Endothelial cell of umbilical vein (primary cell): ENCODE results near the gene RNF111. TPM values are rescaled to one million over a fixed set of nuclear protein-coding genes. Genes with fewer than 3 reads are reported as not detected.
"Not testable (repeated sequence)": the region's sequence is repeated elsewhere in the genome, so short reads cannot be mapped to it uniquely, and the experiment has no call there.

Experiments
- BruUV-seq: library from RNA; stranded (reverse); fragments of 400-500 nt; replicated peaks from 2 replicates; lab custom pipeline; 2021; lab: Mats Ljungman, UMichigan
- CTCF ChIA-PET: fragments of 300-600, 350-600 bp; sonication (Branson Sonifier 250); formaldehyde crosslinking; loops from one replicate; lab custom pipeline; 2021; ENCODE audit warnings: antibody characterized with exemption, inconsistent platforms; lab: Charles Lee
- POLR2A ChIA-PET: fragments of 300-600, 350-600 bp; sonication (Branson Sonifier 250); formaldehyde crosslinking; loops from one replicate; lab custom pipeline; 2021; ENCODE audit warnings: antibody characterized with exemption, inconsistent platforms; lab: Charles Lee
- DNase-seq: peaks from one replicate; pipeline ENCODE4 v3.0.0-alpha.2; 2011; ENCODE audit warnings: low read depth, low spot score
- FAIRE-seq: peaks from 2 replicates; lab custom pipeline; 2011; peaks lifted over from hg19 to GRCh38; lab: Jason Lieb, UNC
- H2AFZ ChIP-seq: 2 replicates; pipeline ENCODE4 v1.6.0; 2012; ENCODE audit warnings: low read depth, low read length, control low read depth, inconsistent platforms
- H3K27ac ChIP-seq: 2 replicates; pipeline ENCODE4 v1.5.1; 2011; ENCODE audit warnings: low read depth, mild to moderate bottlenecking, control low read depth, low read length, moderate library complexity; ENCODE audit not compliant: insufficient read depth
- H3K27me3 ChIP-seq, 2 experiments: 2 replicates each; pipeline versions ENCODE4 v1.6.0 to v1.6.1; 2011; ENCODE audit warnings: low read length in 2 of 2, mixed read lengths in 1 of 2; ENCODE audit not compliant: control insufficient read depth in 2 of 2, insufficient read depth in 2 of 2
- H3K36me3 ChIP-seq, 2 experiments: 2 replicates in 1 of 2; 3 replicates in 1 of 2; pipeline ENCODE4 v1.5.1; 2011; ENCODE audit warnings: low read length in 2 of 2, mild to moderate bottlenecking in 1 of 2, moderate library complexity in 1 of 2; ENCODE audit not compliant: control insufficient read depth in 2 of 2, insufficient read depth in 2 of 2; ENCODE audit errors: extremely low read depth in 1 of 2
- H3K4me1 ChIP-seq: 3 replicates; pipeline ENCODE4 v1.5.1; 2011; ENCODE audit warnings: mild to moderate bottlenecking, low read length; ENCODE audit not compliant: control insufficient read depth, insufficient read depth; ENCODE audit errors: extremely low read depth
- H3K4me2 ChIP-seq: 2 replicates; pipeline ENCODE4 v1.6.1; 2011; ENCODE audit warnings: low read length, control low read depth, mixed read lengths; ENCODE audit not compliant: insufficient read depth
- H3K4me3 ChIP-seq, 3 experiments: fragments of 200-600 bp in 1 of 3; sonication (generic), shearing (Covaris generic) in 1 of 3; replicated peaks in 1 of 3; 2 replicates each; pipeline ENCODE4 v1.5.1; 2011 to 2016; ENCODE audit warnings: control low read depth in 3 of 3, low read length in 3 of 3, mild to moderate bottlenecking in 2 of 3, inconsistent platforms in 1 of 3, low read depth in 1 of 3, moderate library complexity in 1 of 3; ENCODE audit not compliant: insufficient read depth in 1 of 3
- H3K79me2 ChIP-seq: 2 replicates; pipeline ENCODE4 v1.6.0; 2012; ENCODE audit warnings: low read length, inconsistent platforms; ENCODE audit not compliant: control insufficient read depth, insufficient read depth
- H3K9ac ChIP-seq: replicated peaks from 2 replicates; pipeline ENCODE3; 2011; ENCODE audit warnings: low read length, control low read depth; ENCODE audit not compliant: insufficient read depth; ENCODE audit errors: extremely low read depth
- H3K9me1 ChIP-seq: replicated peaks from 3 replicates; pipeline ENCODE4 v1.6.0; 2011; ENCODE audit warnings: mild to moderate bottlenecking, low read length; ENCODE audit not compliant: control insufficient read depth, insufficient read depth; ENCODE audit errors: extremely low read depth
- H3K9me3 ChIP-seq: replicated peaks from 2 replicates; pipeline ENCODE4 v1.5.1; 2012; ENCODE audit warnings: low read length, inconsistent platforms; ENCODE audit not compliant: control insufficient read depth, insufficient read depth
- H4K20me1 ChIP-seq: replicated peaks from 2 replicates; pipeline ENCODE3; 2011; ENCODE audit warnings: mild to moderate bottlenecking, low read length; ENCODE audit not compliant: control insufficient read depth, insufficient read depth; ENCODE audit errors: extremely low read depth
- EZH2 ChIP-seq: IDR thresholded peaks from 2 replicates; pipeline ENCODE4 v1.6.1; 2012; ENCODE audit warnings: borderline replicate concordance, low read depth, mild to moderate bottlenecking, moderate library complexity, low read length, inconsistent platforms; ENCODE audit not compliant: severe bottlenecking
- FOS ChIP-seq: IDR thresholded peaks from 2 replicates; pipeline ENCODE4 v1.6.1; 2011; ENCODE audit warnings: mild to moderate bottlenecking, low read length, moderate library complexity, borderline replicate concordance; ENCODE audit not compliant: insufficient read depth
- GATA2 ChIP-seq: IDR thresholded peaks from 2 replicates; pipeline ENCODE4 v1.7.0; 2011; ENCODE audit warnings: low read depth, mild to moderate bottlenecking, moderate library complexity, mixed read lengths, low read length; ENCODE audit not compliant: insufficient read length, insufficient read depth
- JUN ChIP-seq: IDR thresholded peaks from 2 replicates; pipeline ENCODE4 v1.6.1; 2011; ENCODE audit warnings: borderline replicate concordance, low read depth; ENCODE audit not compliant: insufficient read length, insufficient read depth
- MYC ChIP-seq: IDR thresholded peaks from one replicate; pipeline ENCODE4 v1.6.1; 2011; ENCODE audit warnings: mild to moderate bottlenecking, low read depth, low read length
- POLR2A ChIP-seq: IDR thresholded peaks from 2 replicates; pipeline ENCODE4 v1.6.1; 2012; ENCODE audit warnings: low read depth, mild to moderate bottlenecking, control low read depth, low read length
- POLR2AphosphoS5 ChIP-seq: IDR thresholded peaks from 2 replicates; pipeline ENCODE4 v1.6.1; 2012; ENCODE audit warnings: low read depth, mild to moderate bottlenecking, control low read depth, low read length, moderate library complexity; ENCODE audit not compliant: insufficient read depth
- dilution Hi-C: fragments of 300-500 bp; cut with MboI; formaldehyde crosslinking; loops from one replicate; pipeline ENCODE4 v1.15.0; 2019; ENCODE audit warnings: low sequenced_read_pairs; ENCODE audit not compliant: extremely low pct_ligation_motif_present
- intact Hi-C: fragments of 100-400 bp; cut with micrococcal nuclease; formaldehyde crosslinking; loops from one replicate; pipeline ENCODE4 v1.10.0; 2022
- polyA plus RNA-seq, 4 experiments: library from polyadenylated mRNA; depleted of rRNA in 3 of 4; stranded (reverse) in 3 of 4; unstranded in 1 of 4; fragments of >200 nt; gene quantifications; 2 replicates each; pipeline versions ENCODE4 v1.2.1 to v1.2.3, GENCODE V29; 2011 to 2012; ENCODE audit warnings: missing spikeins in 1 of 4
- total RNA-seq: library from RNA; stranded (reverse); gene quantifications from 2 replicates; pipeline ENCODE4 v1.2.3, GENCODE V29; 2021
- TF ChIP-seq, protein P1 (sequence below), 2 donors: IDR thresholded peaks; 1 replicate in 1 of 2; 2 replicates in 1 of 2; pipeline ENCODE4 v1.5.1; 2011; ENCODE audit warnings: low read length in 2 of 2, mild to moderate bottlenecking in 2 of 2, moderate library complexity in 2 of 2, control low read depth in 1 of 2, inconsistent platforms in 1 of 2, low read depth in 1 of 2; ENCODE audit not compliant: insufficient read depth in 1 of 2; ENCODE audit errors: extremely low read depth in 1 of 2
- TF ChIP-seq, protein P2 (sequence below): IDR thresholded peaks from 2 replicates; pipeline ENCODE4 v1.6.1; 2011; ENCODE audit not compliant: insufficient read depth, insufficient read length

Gene RNF111
- total and polyA plus RNA-seq, 2 donors (not counting 3 experiments of a cell fraction or from before 2014, with no cell fraction given): 22.3 to 42.6 TPM

GRCh38 chr15:59124261-59124660 is 136.8 kb downstream of the RNF111 start:
- Histone ChIP-seq H3K9me1 (no peaks in the 10 kb centered on the region), H3K27ac (no peak overlapping the region), H3K4me1 (no peaks in the 10 kb centered on the region), H2AFZ (no peak overlapping the region), H3K9me3 (no peaks in the 10 kb centered on the region), H3K79me2 (peaks cover 29% of the 10 kb centered on the region), H3K27me3 (no peaks in the 10 kb centered on the region), H3K4me2 (no peak overlapping the region), H4K20me1 (no peaks in the 10 kb centered on the region), H3K9ac (no peak overlapping the region), H3K4me3 (no peak overlapping the region), H3K36me3 (peaks cover 0 to 11% of the 10 kb centered on the region in 2 experiments)
- TF ChIP-seq FOS (no peak), POLR2AphosphoS5 (no peak), MYC (no peak), JUN (no peak), GATA2 (no peak), EZH2 (no peak), POLR2A (no peak)
- TF ChIP-seq, protein P1, sequence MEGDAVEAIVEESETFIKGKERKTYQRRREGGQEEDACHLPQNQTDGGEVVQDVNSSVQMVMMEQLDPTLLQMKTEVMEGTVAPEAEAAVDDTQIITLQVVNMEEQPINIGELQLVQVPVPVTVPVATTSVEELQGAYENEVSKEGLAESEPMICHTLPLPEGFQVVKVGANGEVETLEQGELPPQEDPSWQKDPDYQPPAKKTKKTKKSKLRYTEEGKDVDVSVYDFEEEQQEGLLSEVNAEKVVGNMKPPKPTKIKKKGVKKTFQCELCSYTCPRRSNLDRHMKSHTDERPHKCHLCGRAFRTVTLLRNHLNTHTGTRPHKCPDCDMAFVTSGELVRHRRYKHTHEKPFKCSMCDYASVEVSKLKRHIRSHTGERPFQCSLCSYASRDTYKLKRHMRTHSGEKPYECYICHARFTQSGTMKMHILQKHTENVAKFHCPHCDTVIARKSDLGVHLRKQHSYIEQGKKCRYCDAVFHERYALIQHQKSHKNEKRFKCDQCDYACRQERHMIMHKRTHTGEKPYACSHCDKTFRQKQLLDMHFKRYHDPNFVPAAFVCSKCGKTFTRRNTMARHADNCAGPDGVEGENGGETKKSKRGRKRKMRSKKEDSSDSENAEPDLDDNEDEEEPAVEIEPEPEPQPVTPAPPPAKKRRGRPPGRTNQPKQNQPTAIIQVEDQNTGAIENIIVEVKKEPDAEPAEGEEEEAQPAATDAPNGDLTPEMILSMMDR (IDR thresholded peaks at IDR 0.05; ENCODE audit: extremely low read depth in 1 of 2, insufficient read depth in 1 of 2, low read depth in 1 of 2, low read length in 2 of 2): no peak
- TF ChIP-seq, protein P2, sequence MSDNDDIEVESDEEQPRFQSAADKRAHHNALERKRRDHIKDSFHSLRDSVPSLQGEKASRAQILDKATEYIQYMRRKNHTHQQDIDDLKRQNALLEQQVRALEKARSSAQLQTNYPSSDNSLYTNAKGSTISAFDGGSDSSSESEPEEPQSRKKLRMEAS: no peak
- dilution Hi-C loops: no loop called here
- POLR2A ChIA-PET: interaction anchor here (0.5 kb wide), 1 partner anchor 31 kb away, joined by 11 read pairs; no protein-coding TSS in a partner anchor
- BruUV-seq: no TSS peak
- FAIRE-seq: no peak
- no peak for DNase-seq
- CTCF ChIA-PET: interaction anchor here (1.0 to 1.9 kb wide), 3 partner anchors 8 to 378 kb away, joined by 3 to 6 read pairs (median 4); no protein-coding TSS in a partner anchor
- intact Hi-C loops: no loop called here

GRCh38 chr15:59125683-59126082 is 138.2 kb downstream of the RNF111 start:
- H2AFZ ChIP-seq, CTCF ChIA-PET, H3K4me3 ChIP-seq, DNase-seq, H3K9me3 ChIP-seq, H3K4me2 ChIP-seq, intact Hi-C loops, H3K9ac ChIP-seq, BruUV-seq, H4K20me1 ChIP-seq, H3K9me1 ChIP-seq, POLR2A ChIA-PET, H3K4me1 ChIP-seq, FAIRE-seq, H3K27me3 ChIP-seq, dilution Hi-C loops, H3K27ac ChIP-seq: not testable (repeated sequence)
- Histone ChIP-seq H3K79me2 (peaks cover 41% of the 10 kb centered on the region), H3K36me3 (peaks cover 0 to 11% of the 10 kb centered on the region in 2 experiments)

- intact Hi-C loops, POLR2A ChIA-PET, H2AFZ ChIP-seq, H3K9ac ChIP-seq, H4K20me1 ChIP-seq, H3K9me1 ChIP-seq, H3K4me2 ChIP-seq, H3K9me3 ChIP-seq, DNase-seq, H3K4me3 ChIP-seq, H3K27me3 ChIP-seq, BruUV-seq, FAIRE-seq, H3K4me1 ChIP-seq, CTCF ChIA-PET, H3K27ac ChIP-seq, dilution Hi-C loops: not testable (repeated sequence)
- H3K36me3 ChIP-seq: peaks cover 0 to 11% of the 10 kb centered on the region in 2 experiments
- peaks cover 45% of the 10 kb centered on the region for H3K79me2 ChIP-seq
Observed at GRCh38 chr15:59127255-59127654, 139.8 kb downstream of the RNF111 start.
